ENCODE data around the gene GADD45B. TPM values are rescaled to one million over a fixed set of nuclear protein-coding genes. Genes with fewer than 3 reads are reported as not detected.
"Not testable (repeated sequence)": the region's sequence is repeated elsewhere in the genome, so short reads cannot be mapped to it uniquely, and the experiment has no call there.

The GADD45B gene
- total RNA-seq, 1 donor: 54.8 TPM

DNA sequence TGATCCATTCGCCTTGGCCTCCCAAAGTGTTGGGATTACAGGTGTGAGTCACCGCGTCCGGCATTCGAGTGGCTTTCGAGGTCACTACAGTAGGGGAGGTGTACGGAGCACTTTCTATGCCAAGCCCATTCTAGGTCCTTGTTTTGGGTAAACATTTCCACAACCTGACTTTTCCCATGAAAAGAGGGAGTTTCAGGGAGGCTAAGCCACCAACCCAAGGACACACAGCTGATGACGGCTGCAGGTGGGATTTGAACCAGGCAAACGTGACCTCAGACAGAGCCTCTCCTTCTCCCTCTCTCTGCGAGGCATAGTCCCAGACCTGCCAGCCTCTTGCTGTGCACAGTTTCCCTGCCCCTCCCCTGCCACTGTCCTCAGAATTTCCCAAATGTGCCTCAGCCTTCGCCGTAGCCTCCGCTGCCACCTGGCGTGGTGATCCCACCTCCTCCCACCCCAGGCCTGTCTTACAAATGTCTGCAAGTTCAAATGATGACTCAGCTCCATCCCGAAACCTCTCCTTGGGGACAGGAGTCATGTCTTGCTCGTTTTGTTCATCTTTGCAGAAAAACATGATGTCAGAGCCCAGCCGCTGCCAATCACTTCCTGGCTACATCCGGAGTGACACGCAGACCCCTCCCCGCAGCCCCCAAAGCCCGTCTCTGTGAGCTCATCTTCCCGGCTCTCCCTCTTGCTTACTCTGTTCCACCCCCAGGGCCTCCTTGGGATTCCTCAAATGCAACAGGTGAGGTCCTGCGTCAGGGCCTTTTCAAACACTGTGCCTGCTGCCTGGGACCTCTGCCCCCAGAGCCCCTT, 6.6 kb upstream of the GADD45B start:
- H3K4me3 ChIP-seq (ENCODE audit: low read depth, low read length): no peak overlapping the region
- peak; percentile 41 for DNase-seq (ENCODE audit: low read depth)
- TF ChIP-seq, protein P1, sequence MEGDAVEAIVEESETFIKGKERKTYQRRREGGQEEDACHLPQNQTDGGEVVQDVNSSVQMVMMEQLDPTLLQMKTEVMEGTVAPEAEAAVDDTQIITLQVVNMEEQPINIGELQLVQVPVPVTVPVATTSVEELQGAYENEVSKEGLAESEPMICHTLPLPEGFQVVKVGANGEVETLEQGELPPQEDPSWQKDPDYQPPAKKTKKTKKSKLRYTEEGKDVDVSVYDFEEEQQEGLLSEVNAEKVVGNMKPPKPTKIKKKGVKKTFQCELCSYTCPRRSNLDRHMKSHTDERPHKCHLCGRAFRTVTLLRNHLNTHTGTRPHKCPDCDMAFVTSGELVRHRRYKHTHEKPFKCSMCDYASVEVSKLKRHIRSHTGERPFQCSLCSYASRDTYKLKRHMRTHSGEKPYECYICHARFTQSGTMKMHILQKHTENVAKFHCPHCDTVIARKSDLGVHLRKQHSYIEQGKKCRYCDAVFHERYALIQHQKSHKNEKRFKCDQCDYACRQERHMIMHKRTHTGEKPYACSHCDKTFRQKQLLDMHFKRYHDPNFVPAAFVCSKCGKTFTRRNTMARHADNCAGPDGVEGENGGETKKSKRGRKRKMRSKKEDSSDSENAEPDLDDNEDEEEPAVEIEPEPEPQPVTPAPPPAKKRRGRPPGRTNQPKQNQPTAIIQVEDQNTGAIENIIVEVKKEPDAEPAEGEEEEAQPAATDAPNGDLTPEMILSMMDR (IDR thresholded peaks at IDR 0.05; ENCODE audit: insufficient read depth, low read depth, low read length): no peak

DNA sequence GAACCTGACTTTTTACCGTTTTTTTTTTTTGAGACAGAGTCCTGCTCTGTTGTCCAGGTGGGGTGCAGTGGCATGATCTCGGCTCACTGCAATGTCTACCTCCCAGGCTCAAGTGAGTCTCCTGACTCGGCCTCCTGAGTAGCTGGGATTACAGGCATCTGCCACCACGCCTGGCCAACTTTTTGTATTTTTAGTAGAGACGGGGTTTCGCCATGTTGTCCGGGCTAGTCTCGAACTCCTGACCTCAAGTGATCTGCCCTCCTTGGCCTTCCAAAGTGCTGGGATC, 6.1 kb upstream of the GADD45B start:
- not testable (repeated sequence) for DNase-seq (ENCODE audit: low read depth); H3K4me3 ChIP-seq (ENCODE audit: low read depth, low read length)

DNA sequence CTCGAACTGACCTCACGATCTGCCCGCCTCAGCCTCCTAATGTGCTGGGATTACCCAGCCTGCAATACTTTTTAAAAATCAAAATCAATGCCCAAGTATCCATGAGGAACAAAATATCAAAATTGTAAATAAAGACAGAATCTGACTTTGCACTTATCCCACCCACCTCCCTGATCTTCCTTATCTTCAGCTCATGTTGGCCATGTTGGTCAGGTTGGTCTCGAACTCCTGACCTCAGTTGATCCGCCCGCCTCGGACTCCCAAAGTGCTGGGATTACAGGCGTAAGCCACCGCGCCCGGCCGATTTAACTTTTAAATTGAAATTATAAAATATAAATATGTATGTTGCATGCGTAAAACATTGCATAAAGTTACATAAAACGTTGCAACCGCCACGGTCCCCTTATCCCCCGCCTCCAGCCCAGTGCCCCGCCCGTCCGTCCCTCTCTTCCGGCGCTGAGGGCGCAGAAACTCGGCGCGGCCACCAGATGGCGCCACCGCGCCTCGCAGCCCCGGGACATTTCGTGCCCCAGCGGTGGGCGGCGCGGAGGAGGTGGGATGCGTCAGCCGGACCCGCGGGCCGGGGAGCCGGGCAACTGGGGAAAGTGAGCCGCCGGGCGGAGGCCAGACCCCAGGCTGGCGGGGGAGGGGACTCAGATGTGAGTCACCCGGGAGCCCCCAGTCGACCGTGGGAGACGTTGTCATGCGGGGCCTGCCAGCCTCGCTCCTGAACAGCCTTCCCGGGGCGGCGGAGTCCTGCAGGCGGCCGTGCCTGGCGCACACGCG, 1.5 kb upstream of the GADD45B start:
- TF ChIP-seq, protein P1 (IDR thresholded peaks at IDR 0.05; ENCODE audit: insufficient read depth, low read depth, low read length): peak; percentile 84
- H3K4me3 ChIP-seq (ENCODE audit: low read depth, low read length): peak overlapping the region; percentile 83
- DNase-seq (ENCODE audit: low read depth): peak; percentile 91

DNA sequence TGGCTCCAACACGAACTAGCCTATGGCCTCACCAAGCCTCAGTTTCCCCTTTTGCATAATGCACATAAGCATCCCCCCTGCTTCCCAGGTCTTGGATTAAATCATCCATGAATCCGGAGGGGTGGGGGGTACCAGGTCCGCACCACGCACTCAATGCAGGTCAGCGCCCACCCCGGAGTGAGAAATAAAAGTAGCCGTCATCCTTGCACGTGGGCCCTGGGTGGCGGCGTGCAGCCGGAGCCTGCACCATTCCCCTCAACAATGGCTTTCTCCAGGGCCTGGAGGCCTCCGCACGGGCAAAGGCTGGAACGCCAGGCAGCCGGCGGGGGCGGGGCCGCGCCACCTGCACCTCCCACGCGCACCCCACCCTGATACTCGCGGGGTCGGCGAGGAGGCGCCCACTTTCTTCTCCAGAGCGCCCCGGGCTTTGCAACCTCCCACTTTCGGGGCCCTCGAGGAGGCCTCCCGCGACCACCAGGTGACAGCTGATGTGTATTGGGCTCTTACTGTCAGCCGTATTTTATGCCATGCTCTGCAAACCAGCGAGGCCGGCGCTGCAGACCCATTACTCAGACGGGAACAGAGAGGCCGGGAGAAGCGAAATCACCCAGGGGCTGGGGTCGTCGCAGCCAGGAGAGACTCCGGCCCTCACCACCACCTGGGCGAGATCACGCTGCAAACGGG, 767 bp upstream of the GADD45B start:
- DNase-seq (ENCODE audit: low read depth): peak; percentile 57
- TF ChIP-seq, protein P1 (IDR thresholded peaks at IDR 0.05; ENCODE audit: insufficient read depth, low read depth, low read length): no peak
- H3K4me3 ChIP-seq (ENCODE audit: low read depth, low read length): peak overlapping the region; percentile 83

DNA sequence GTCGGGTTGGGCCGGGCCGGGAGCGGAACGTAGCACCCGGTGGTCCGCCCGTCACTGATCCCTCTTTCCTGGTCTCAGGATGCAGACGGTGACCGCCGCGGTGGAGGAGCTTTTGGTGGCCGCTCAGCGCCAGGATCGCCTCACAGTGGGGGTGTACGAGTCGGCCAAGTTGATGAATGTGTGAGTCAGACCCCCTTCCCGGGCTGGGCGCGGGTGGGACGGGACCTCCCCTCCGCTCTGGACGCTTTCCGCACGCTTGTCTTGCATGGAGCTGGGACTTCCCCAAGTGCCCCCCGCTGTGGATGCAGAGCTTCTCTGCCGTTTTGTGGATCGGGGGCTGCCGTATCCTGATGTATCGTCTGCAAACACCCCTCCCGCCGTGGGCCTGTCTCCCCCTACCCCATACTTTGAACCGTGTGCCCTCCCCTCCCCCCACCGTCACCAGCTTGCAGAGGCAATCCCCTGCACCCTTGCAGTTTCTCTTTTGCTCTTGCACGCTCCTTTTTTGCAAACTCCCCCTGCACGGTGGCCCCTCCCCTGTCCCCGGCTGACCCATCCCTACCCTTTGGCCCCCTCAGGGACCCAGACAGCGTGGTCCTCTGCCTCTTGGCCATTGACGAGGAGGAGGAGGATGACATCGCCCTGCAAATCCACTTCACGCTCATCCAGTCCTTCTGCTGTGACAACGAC, 669 bp downstream of the GADD45B start:
- TF ChIP-seq, protein P1 (IDR thresholded peaks at IDR 0.05; ENCODE audit: insufficient read depth, low read depth, low read length): no peak
- peak overlapping the region; percentile 83 for H3K4me3 ChIP-seq (ENCODE audit: low read depth, low read length)
- peak; percentile 47 for DNase-seq (ENCODE audit: low read depth)

DNA sequence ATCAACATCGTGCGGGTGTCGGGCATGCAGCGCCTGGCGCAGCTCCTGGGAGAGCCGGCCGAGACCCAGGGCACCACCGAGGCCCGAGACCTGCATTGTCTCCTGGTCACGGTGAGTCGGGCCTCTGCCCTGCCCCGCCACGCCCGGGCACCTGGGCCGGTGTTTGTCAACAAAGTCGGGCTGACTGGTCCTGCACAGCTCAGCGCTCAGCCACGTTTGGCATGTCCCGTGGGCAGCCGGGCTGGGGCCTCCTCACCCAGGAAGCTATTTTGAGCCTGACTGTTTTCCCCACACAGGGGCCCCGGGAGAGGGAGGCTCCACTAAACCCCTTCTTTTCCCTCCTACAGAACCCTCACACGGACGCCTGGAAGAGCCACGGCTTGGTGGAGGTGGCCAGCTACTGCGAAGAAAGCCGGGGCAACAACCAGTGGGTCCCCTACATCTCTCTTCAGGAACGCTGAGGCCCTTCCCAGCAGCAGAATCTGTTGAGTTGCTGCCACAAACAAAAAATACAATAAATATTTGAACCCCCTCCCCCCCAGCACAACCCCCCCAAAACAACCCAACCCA, 1.3 kb downstream of the GADD45B start:
- peak; percentile 39 for DNase-seq (ENCODE audit: low read depth)
- peak overlapping the region; percentile 83 for H3K4me3 ChIP-seq (ENCODE audit: low read depth, low read length)
- TF ChIP-seq, protein P1 (IDR thresholded peaks at IDR 0.05; ENCODE audit: insufficient read depth, low read depth, low read length): no peak
